HG03045 (cell line): ENCODE data around the gene CCDC27.

ENCODE experiments used
- ATAC-seq: cut with Tn5 transposase; IDR thresholded peaks from one replicate; pipeline ENCODE4 v1.9.1; 2021; ENCODE audit warnings: mild to moderate bottlenecking, moderate library complexity; ENCODE audit not compliant: unreplicated experiment

Gene CCDC27

GRCh38 chr1:3816331-3817137 lies 64.3 kb downstream of the CCDC27 start:
- no peak for ATAC-seq

- ATAC-seq: no peak
These were observed 65.0 kb downstream of the CCDC27 start for GRCh38 chr1:3817138-3817740.

- no peak for ATAC-seq
These were observed 65.8 kb downstream of the CCDC27 start for GRCh38 chr1:3817821-3818597.

GRCh38 chr1:3819771-3820200 lies 67.5 kb downstream of the CCDC27 start:
- no peak for ATAC-seq

- no peak for ATAC-seq
These were observed 68.1 kb downstream of the CCDC27 start for GRCh38 chr1:3820316-3820715.

- no peak for ATAC-seq
These were observed 68.8 kb downstream of the CCDC27 start for GRCh38 chr1:3821004-3821403.
